T-helper 1 cell treated with Interleukin-12 subunit alpha and Interleukin-12 subunit beta and Interleukin-4 antibody, amounts not matched to agents 30 μg/mL and 1 μg/mL, for 36 hours (primary cell): ENCODE data around the gene ZNF483.
A peak's percentile ranks its signal among the peaks of the same experiment; 100 is the strongest.

Experiments used
- H3K27ac Mint-ChIP-seq: one replicate; pipeline ENCODE4 v1.8.0; 2021; ENCODE audit warnings: mild to moderate bottlenecking, mixed read lengths
- H3K27me3 Mint-ChIP-seq: one replicate; pipeline ENCODE4 v1.8.0; 2021; ENCODE audit warnings: low read depth, mixed read lengths
- H3K36me3 Mint-ChIP-seq: one replicate; pipeline ENCODE4 v1.8.0; 2021; ENCODE audit warnings: low read depth, mixed read lengths
- H3K4me1 Mint-ChIP-seq: one replicate; pipeline ENCODE4 v1.8.0; 2021; ENCODE audit warnings: low read depth, mixed read lengths
- H3K4me3 Mint-ChIP-seq: one replicate; pipeline ENCODE4 v1.8.0; 2021; ENCODE audit warnings: mild to moderate bottlenecking, moderate library complexity, mixed read lengths
- H3K9me3 Mint-ChIP-seq: one replicate; pipeline ENCODE4 v1.8.0; 2021; ENCODE audit warnings: mixed read lengths

Gene ZNF483

GRCh38 chr9:111572950-111573604, 48.1 kb downstream of the ZNF483 start:
- Mint-ChIP-seq H3K36me3 (peaks cover 4% of the 10 kb centered on the region), H3K27ac (no peak overlapping the region), H3K27me3 (no peaks in the 10 kb centered on the region), H3K9me3 (peaks cover 31% of the 10 kb centered on the region), H3K4me1 (no peaks in the 10 kb centered on the region), H3K4me3 (no peak overlapping the region)

DNA sequence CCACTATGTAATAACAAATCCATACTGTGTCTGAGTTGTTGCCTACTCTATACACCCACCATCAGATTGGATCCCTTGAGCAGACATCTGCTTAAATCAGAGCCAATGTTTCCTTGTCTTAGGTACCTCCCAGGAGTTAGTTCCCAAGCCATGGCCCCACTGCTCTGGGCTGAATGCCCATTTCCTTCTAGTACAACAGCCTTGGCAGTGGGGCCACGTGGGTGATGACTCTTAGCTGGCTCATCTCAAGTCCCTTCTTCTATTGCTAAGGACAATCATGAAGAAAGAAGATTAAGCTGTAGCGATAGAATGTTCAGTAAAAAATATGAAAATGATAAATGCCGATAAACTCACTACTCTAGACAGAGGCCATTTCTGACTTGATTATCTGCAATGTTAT, 57.9 kb downstream of the ZNF483 start:
- Mint-ChIP-seq H3K27ac (no peak overlapping the region), H3K9me3 (no peaks in the 10 kb centered on the region), H3K36me3 (no peaks in the 10 kb centered on the region)

DNA sequence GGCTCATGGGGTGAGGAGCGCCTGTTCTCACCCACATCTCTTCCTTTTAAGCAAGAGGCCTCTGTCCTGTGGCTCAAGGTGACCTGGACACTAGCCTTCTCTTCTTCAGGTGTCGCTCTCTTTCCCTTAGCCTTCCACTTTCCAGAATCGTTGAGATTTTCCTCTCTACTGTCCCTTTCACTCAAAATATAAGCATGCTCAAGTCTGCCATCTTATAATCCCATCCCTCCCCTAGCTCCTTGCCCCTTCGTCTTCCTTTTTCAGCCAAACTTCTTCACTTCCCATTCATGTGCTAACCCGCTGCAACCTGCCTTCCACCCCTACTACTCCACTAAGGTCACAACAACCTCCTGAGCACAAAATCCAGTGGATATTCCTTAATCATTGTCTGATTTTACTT, 61.4 kb downstream of the ZNF483 start:
- no peaks in the 10 kb centered on the region for H3K4me1 Mint-ChIP-seq
- H3K9me3 Mint-ChIP-seq, result no peaks in the 10 kb centered on the region
- H3K27ac Mint-ChIP-seq, result no peak overlapping the region
- H3K27me3 Mint-ChIP-seq, result no peaks in the 10 kb centered on the region
- H3K4me3 Mint-ChIP-seq, result no peak overlapping the region
- H3K36me3 Mint-ChIP-seq, result no peaks in the 10 kb centered on the region

More for the DNA sequence above, 57.9 kb downstream of the ZNF483 start:
- H3K4me1 Mint-ChIP-seq, result no peaks in the 10 kb centered on the region
- H3K27me3 Mint-ChIP-seq, result no peaks in the 10 kb centered on the region
- no peak overlapping the region for H3K4me3 Mint-ChIP-seq

DNA sequence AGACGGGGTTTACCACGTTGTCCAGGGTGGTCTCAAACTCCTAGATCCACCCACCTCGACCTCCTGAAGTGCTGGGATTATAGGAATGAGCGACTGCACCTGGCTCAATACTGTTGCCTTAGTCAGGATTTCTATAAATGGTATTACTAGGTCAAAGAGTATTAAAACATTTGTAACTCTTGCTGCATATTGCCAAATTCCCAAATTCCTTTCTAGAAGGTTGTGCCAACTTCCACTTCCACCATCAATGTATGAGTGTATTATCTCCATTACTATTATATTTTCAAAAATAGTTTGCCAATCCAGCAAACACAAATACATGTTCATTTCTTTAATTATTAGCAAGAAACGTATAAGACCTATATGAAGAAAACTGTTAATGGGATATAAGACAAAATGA, 63.9 kb downstream of the ZNF483 start:
- H3K36me3 Mint-ChIP-seq, result no peaks in the 10 kb centered on the region
- no peak overlapping the region for H3K4me3 Mint-ChIP-seq
- no peaks in the 10 kb centered on the region for H3K4me1 Mint-ChIP-seq
- no peak overlapping the region for H3K27ac Mint-ChIP-seq
- H3K27me3 Mint-ChIP-seq, result peaks cover 7% of the 10 kb centered on the region
- no peaks in the 10 kb centered on the region for H3K9me3 Mint-ChIP-seq

GRCh38 chr9:111597852-111598732, 73.1 kb downstream of the ZNF483 start:
- Mint-ChIP-seq H3K36me3 (no peaks in the 10 kb centered on the region), H3K27me3 (peaks cover 54% of the 10 kb centered on the region), H3K4me3 (peak overlapping the region; percentile 93), H3K27ac (no peak overlapping the region), H3K4me1 (peaks cover 17% of the 10 kb centered on the region), H3K9me3 (no peaks in the 10 kb centered on the region)

GRCh38 chr9:111598733-111599091, 73.7 kb downstream of the ZNF483 start:
- Mint-ChIP-seq H3K27ac (no peak overlapping the region), H3K4me1 (peaks cover 17% of the 10 kb centered on the region), H3K4me3 (peak overlapping the region; percentile 93), H3K36me3 (no peaks in the 10 kb centered on the region), H3K27me3 (peaks cover 49% of the 10 kb centered on the region), H3K9me3 (no peaks in the 10 kb centered on the region)

- H3K27me3 Mint-ChIP-seq, result peaks cover 49% of the 10 kb centered on the region
- H3K4me3 Mint-ChIP-seq, result peak within 1 kb of the TSS; percentile 93
- H3K9me3 Mint-ChIP-seq, result no peaks in the 10 kb centered on the region
- H3K36me3 Mint-ChIP-seq, result no peaks in the 10 kb centered on the region
- H3K4me1 Mint-ChIP-seq, result peaks cover 17% of the 10 kb centered on the region
- no peak within 1 kb of the TSS for H3K27ac Mint-ChIP-seq
Measured at GRCh38 chr9:111599092-111599954, 74.3 kb downstream of the ZNF483 start, which contains the start of gene PTGR1. TSS of gene PTGR1 (minus strand) at chr9:111599647. CDS start at chr9:111597422, 2,225 bp downstream.

- H3K27me3 Mint-ChIP-seq, result peaks cover 49% of the 10 kb centered on the region
- H3K36me3 Mint-ChIP-seq, result no peaks in the 10 kb centered on the region
- H3K9me3 Mint-ChIP-seq, result no peaks in the 10 kb centered on the region
- peak overlapping the region; percentile 93 for H3K4me3 Mint-ChIP-seq
- no peak overlapping the region for H3K27ac Mint-ChIP-seq
- H3K4me1 Mint-ChIP-seq, result peaks cover 17% of the 10 kb centered on the region
Measured at GRCh38 chr9:111599955-111600343, 75.0 kb downstream of the ZNF483 start.

- Mint-ChIP-seq H3K36me3 (no peaks in the 10 kb centered on the region), H3K4me3 (no peak overlapping the region), H3K4me1 (peaks cover 17% of the 10 kb centered on the region), H3K27me3 (peaks cover 49% of the 10 kb centered on the region), H3K9me3 (no peaks in the 10 kb centered on the region), H3K27ac (no peak overlapping the region)
Measured at GRCh38 chr9:111601237-111602018, 76.4 kb downstream of the ZNF483 start.

DNA sequence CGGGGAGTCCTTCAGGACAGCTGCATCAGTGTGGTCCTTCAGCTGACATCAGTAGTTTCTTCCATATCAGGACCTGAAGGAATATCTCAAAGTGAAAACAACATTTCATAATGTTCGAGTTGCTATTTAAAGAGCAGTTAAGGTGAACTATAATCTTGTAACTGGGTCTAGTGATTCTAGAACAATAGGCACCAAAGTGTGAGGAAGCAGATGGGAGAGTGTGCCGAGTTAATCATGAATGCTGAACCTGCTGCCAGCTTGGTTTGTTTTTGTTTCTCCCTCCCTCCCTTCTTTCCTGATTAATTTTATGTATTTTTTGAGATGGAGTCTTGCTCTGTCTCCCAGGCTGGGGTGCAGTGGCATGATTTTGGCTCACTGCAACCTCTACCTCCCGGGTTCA, 78.1 kb downstream of the ZNF483 start:
- Mint-ChIP-seq H3K4me1 (peaks cover 14% of the 10 kb centered on the region), H3K9me3 (no peaks in the 10 kb centered on the region), H3K4me3 (no peak overlapping the region), H3K27ac (no peak overlapping the region), H3K36me3 (no peaks in the 10 kb centered on the region), H3K27me3 (peaks cover 41% of the 10 kb centered on the region)

DNA sequence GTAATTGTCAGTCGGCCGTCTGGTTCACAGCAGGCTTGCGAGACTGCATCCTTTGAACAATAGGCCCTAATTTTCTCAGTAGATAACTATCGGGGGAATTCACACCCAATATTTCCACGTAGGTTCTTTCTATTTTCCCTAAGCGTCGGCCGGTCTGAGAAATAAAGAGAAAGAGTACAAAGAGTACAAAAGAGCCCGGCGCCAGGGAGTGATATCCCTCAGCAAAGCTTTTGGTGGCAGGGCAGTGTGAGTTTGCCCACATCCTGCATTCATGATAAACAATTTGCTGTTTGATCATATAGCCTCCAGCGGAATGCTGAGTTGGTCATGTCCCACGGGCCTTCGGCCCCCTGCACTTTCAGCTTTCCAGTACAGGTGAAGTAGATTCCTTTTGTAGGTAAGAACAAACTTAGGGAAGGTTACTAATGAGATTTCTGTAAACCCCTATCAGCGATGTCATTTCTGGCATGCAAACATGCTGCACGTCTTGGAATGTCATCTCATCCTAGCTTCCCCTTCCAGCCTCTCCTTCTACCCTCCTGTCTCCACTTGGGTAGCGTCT, 79.2 kb downstream of the ZNF483 start:
- H3K4me3 Mint-ChIP-seq, result no peak overlapping the region
- H3K27me3 Mint-ChIP-seq, result peaks cover 34% of the 10 kb centered on the region
- H3K27ac Mint-ChIP-seq, result no peak overlapping the region
- H3K36me3 Mint-ChIP-seq, result no peaks in the 10 kb centered on the region
- H3K9me3 Mint-ChIP-seq, result no peaks in the 10 kb centered on the region
- H3K4me1 Mint-ChIP-seq, result peaks cover 10% of the 10 kb centered on the region

DNA sequence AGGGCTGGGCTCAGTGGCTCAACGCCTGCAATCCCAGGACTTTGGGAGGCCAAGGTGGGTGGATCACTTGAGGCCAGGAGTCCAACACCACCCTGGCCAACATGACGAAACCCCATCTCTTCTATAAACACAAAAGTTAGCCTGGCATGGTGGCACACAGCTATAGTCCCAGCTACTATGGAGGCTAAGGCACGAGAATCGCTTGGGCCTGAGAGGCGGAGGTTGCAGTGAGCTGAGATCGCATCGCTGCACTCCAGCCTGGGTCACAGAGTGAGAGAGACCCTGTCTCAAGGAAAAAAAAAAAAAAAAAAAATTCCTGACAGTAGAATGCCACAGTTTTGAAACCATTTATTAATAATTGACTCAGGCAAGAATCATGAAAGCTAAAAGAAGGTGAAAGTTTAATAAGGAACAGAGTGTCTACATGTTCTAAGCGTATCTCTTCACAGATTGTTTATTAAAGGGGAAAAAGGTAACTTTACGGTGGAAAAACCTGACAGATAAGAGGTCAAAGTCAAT, 80.1 kb downstream of the ZNF483 start:
- no peaks in the 10 kb centered on the region for H3K36me3 Mint-ChIP-seq
- peaks cover 4% of the 10 kb centered on the region for H3K4me1 Mint-ChIP-seq
- H3K9me3 Mint-ChIP-seq, result no peaks in the 10 kb centered on the region
- peaks cover 32% of the 10 kb centered on the region for H3K27me3 Mint-ChIP-seq
- H3K27ac Mint-ChIP-seq, result no peak overlapping the region
- no peak overlapping the region for H3K4me3 Mint-ChIP-seq

DNA sequence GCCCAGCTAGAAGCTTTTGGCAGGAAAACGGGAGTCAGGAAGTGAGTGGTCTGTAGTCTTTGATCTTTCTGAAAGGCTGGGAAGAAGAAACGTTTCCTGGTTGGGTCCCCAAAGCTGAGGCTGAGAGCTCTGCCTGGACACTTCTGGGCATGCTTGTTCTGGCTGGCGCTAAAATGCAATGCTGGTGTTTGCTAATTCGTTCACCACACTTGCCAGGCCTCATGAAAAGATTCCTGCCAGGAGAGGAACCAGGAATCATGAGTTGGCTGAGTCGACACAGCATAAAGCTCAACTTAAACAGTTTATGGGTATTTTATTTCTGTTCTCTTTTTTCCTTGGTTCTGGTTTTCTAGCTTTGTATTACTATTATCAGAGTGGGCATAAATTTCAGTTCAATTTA, 85.2 kb downstream of the ZNF483 start:
- Mint-ChIP-seq H3K27me3 (peaks cover 23% of the 10 kb centered on the region), H3K36me3 (no peaks in the 10 kb centered on the region), H3K4me3 (no peak overlapping the region), H3K4me1 (no peaks in the 10 kb centered on the region), H3K27ac (no peak overlapping the region), H3K9me3 (no peaks in the 10 kb centered on the region)
